HG03045 (cell line): Measurements from ENCODE around the gene ADGRD2.

Experiments used
- ATAC-seq: cut with Tn5 transposase; IDR thresholded peaks from one replicate; pipeline ENCODE4 v1.9.1; 2021; ENCODE audit warnings: mild to moderate bottlenecking, moderate library complexity; ENCODE audit not compliant: unreplicated experiment

Gene ADGRD2

GRCh38 chr9:124477648-124478285 is 27.5 kb downstream of the ADGRD2 start:
- no peak for ATAC-seq

GRCh38 chr9:124478354-124478753 is 28.1 kb downstream of the ADGRD2 start:
- no peak for ATAC-seq

- no peak for ATAC-seq
These were observed 29.1 kb downstream of the ADGRD2 start for GRCh38 chr9:124479371-124479770.

- no peak for ATAC-seq
These were observed 29.8 kb downstream of the ADGRD2 start for GRCh38 chr9:124479947-124480620.

GRCh38 chr9:124480621-124480981 is 30.4 kb downstream of the ADGRD2 start:
- no peak for ATAC-seq

GRCh38 chr9:124481115-124481514 is 30.9 kb downstream of the ADGRD2 start:
- no peak for ATAC-seq

GRCh38 chr9:124482431-124483031 is 32.3 kb downstream of the ADGRD2 start:
- ATAC-seq, result no peak

- ATAC-seq, result no peak
These were observed 33.2 kb downstream of the ADGRD2 start for GRCh38 chr9:124483481-124483880.

DNA sequence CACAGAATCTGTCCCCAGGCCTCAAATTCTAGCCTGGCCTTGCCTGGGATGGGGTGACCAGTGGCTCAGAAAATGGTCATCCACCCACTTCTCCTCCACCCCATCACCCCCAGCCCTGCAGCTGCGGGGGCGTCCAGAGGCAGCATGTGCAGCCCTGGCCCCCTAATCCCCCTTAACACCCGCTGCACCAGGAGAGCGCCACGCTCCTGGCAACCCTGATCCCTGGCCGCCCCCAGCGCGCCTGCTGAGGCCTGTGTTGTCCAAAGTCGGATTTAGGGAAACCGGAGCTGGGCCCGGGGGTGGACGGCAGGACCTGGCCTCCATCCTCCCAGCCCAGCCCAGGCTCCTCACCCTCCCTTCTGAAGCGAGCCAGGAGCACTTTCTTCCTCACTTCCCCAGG is 35.0 kb downstream of the ADGRD2 start:
- ATAC-seq, result no peak

DNA sequence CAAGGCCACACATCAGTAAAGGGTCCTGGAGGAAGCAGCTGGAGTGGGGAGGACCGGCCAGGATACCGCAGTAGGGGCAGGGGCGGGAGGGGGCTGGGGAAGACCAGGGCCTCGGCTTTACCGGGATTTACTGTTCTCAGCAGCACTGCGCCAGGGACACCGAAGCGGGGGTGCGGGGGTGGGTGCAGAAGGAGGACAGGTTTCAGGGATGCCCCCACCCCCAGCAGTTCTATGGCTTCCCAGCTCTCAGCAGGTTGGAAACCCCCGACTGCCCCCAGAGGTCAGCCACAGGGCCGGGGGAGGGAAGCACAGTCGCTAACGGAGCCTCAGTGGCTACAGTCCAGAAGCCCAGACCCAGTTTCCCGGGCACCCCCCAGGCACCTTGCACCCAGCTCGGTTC is 35.7 kb downstream of the ADGRD2 start:
- ATAC-seq, result no peak

- no peak for ATAC-seq
These were observed 36.6 kb downstream of the ADGRD2 start for GRCh38 chr9:124486778-124487259.

GRCh38 chr9:124487260-124488182 is 37.3 kb downstream of the ADGRD2 start:
- ATAC-seq, result no peak

- no peak for ATAC-seq
These were observed 38.5 kb downstream of the ADGRD2 start for GRCh38 chr9:124488641-124489210.

GRCh38 chr9:124489222-124489621 is 39.0 kb downstream of the ADGRD2 start:
- no peak for ATAC-seq

DNA sequence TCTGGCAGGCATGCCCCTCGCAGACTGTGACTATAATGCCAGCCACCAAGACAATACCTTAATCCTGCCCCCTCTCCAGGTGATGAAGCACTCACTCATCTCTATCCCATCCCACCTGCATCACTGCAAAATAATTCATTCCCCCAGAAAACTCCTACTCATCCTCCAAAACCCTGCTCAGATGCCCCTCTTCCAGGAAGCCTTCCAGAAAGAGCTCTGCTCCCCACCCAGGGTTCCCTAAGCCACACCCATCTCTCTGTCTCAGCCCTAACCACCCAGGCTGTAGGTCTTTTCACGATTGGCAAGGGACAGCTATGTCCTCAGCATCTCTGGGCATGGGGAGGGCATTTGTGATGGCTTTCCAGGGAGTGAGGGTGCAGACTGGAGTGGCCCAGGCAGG is 39.8 kb downstream of the ADGRD2 start:
- no peak for ATAC-seq

GRCh38 chr9:124491049-124491975 is 41.1 kb downstream of the ADGRD2 start:
- ATAC-seq, result no peak

- ATAC-seq, result no peak
These were observed 42.6 kb downstream of the ADGRD2 start for GRCh38 chr9:124492818-124493217.

DNA sequence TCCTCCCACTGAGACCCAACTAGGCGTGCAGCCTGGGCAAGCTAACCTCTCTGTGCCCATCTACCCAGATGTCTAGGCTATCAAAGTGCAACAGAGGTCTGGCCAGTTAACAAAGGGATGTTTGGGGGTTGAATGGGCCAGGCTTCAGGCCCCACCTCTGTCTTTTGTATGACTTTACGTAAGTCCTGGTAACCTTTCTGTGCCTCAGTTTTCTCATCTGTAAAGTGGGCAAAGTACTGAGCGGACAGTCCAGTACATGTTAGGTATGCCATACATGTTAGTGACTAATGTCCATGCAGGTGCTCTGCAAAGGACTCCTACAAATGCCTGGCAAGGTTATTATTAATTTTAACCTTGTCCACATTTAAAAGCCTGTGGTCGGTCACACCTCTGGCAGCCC is 43.0 kb downstream of the ADGRD2 start:
- ATAC-seq, result no peak

GRCh38 chr9:124493794-124494479 is 43.7 kb downstream of the ADGRD2 start:
- ATAC-seq, result peak; percentile 67
